NOMO-1 (cell line): ENCODE results near the gene P3H1.

ENCODE experiments used
- DNase-seq, 2 experiments: peaks; one replicate each; lab custom pipeline; 2025; ENCODE audit not compliant: unreplicated experiment in 2 of 2; lab: John Stamatoyannopoulos, UW

Gene P3H1

GRCh38 chr1:42746436-42747105 is 20.3 kb downstream of the P3H1 start:
- DNase-seq, result no peak

- no peak for DNase-seq
Measured at GRCh38 chr1:42745851-42746250, 21.0 kb downstream of the P3H1 start.

GRCh38 chr1:42744148-42744413 is 22.7 kb downstream of the P3H1 start:
- DNase-seq, result no peak

GRCh38 chr1:42743317-42744147 is 23.3 kb downstream of the P3H1 start:
- DNase-seq, result no peak

- no peak for DNase-seq
Measured at GRCh38 chr1:42742617-42743316, 24.1 kb downstream of the P3H1 start.

- DNase-seq, result no peak
Measured at GRCh38 chr1:42742141-42742540, 24.7 kb downstream of the P3H1 start.

- DNase-seq, result no peak
Measured at GRCh38 chr1:42741706-42742105, 25.1 kb downstream of the P3H1 start.

- DNase-seq, result no peak
Measured at GRCh38 chr1:42740851-42741580, 25.8 kb downstream of the P3H1 start.

- no peak for DNase-seq
Measured at GRCh38 chr1:42739753-42740700, 26.8 kb downstream of the P3H1 start, which contains the start of gene CLDN19. Gene CLDN19, minus strand, starts transcription at chr1:42740236. Its CDS starts 173 bp downstream, at chr1:42740063.

- DNase-seq, result no peak
Measured at GRCh38 chr1:42738678-42739226, 28.1 kb downstream of the P3H1 start.

- DNase-seq, result no peak
Measured at GRCh38 chr1:42737986-42738677, 28.7 kb downstream of the P3H1 start.

- DNase-seq, result peak; percentile 90 to 94
Measured at GRCh38 chr1:42737257-42737656, 29.6 kb downstream of the P3H1 start.

GRCh38 chr1:42736571-42737200 is 30.1 kb downstream of the P3H1 start:
- no peak for DNase-seq

- peak in 1 of 2 experiments; percentile 5 for DNase-seq
Measured at GRCh38 chr1:42736152-42736551, 30.7 kb downstream of the P3H1 start.

GRCh38 chr1:42735477-42736105 is 31.2 kb downstream of the P3H1 start:
- no peak for DNase-seq

- no peak for DNase-seq
Measured at GRCh38 chr1:42735056-42735455, 31.8 kb downstream of the P3H1 start.

GRCh38 chr1:42734201-42735035 is 32.4 kb downstream of the P3H1 start:
- no peak for DNase-seq
